Measurements from ENCODE around the gene SIN3A.

- TF ChIP-seq POLR2A (conservative IDR thresholded peaks at IDR 0.05) = no peak
- TF ChIP-seq ZNF175 (CRISPR knock-in tag; IDR thresholded peaks at IDR 0.05; ENCODE audit: low read depth) = no peak
- TF ChIP-seq ZBTB49 (CRISPR knock-in tag; IDR thresholded peaks at IDR 0.05; ENCODE audit: borderline replicate concordance) = no peak
- TF ChIP-seq, protein P1, sequence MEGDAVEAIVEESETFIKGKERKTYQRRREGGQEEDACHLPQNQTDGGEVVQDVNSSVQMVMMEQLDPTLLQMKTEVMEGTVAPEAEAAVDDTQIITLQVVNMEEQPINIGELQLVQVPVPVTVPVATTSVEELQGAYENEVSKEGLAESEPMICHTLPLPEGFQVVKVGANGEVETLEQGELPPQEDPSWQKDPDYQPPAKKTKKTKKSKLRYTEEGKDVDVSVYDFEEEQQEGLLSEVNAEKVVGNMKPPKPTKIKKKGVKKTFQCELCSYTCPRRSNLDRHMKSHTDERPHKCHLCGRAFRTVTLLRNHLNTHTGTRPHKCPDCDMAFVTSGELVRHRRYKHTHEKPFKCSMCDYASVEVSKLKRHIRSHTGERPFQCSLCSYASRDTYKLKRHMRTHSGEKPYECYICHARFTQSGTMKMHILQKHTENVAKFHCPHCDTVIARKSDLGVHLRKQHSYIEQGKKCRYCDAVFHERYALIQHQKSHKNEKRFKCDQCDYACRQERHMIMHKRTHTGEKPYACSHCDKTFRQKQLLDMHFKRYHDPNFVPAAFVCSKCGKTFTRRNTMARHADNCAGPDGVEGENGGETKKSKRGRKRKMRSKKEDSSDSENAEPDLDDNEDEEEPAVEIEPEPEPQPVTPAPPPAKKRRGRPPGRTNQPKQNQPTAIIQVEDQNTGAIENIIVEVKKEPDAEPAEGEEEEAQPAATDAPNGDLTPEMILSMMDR (IDR thresholded peaks at IDR 0.05 in 2 of 3, conservative IDR thresholded peaks at IDR 0.05 in 1 of 3; ENCODE audit: insufficient read depth in 2 of 3, low read depth in 1 of 3, low read length in 3 of 3) = no peak
- no peak for TF ChIP-seq HDAC2 (IDR thresholded peaks at IDR 0.05)
- no peak for TF ChIP-seq GTF2F1 (IDR thresholded peaks at IDR 0.05; ENCODE audit: low read depth, low read length)
- TF ChIP-seq MYC (IDR thresholded peaks at IDR 0.05; ENCODE audit: low read depth, low read length) = no peak
- TF ChIP-seq MYC (CRISPR knock-in tag; IDR thresholded peaks at IDR 0.05; ENCODE audit: borderline replicate concordance, low read depth) = no peak
- TF ChIP-seq ZBED1 (IDR thresholded peaks at IDR 0.05) = no peak
- TF ChIP-seq RBM22 (IDR thresholded peaks at IDR 0.05; ENCODE audit: low read depth, low read length, poor library complexity, severe bottlenecking) = no peak
- no peak for TF ChIP-seq HDAC1 (IDR thresholded peaks at IDR 0.05)
- TF ChIP-seq MAFG (tag; conservative IDR thresholded peaks at IDR 0.05) = no peak
- no peak for TF ChIP-seq L3MBTL2 (IDR thresholded peaks at IDR 0.05)
These were observed 100.7 kb downstream of the SIN3A start for GRCh38 chr15:75350601-75351361.

Measured in K562 (cell line).